ENCODE measurements around the gene NPBWR2. TPM values are rescaled to one million over a fixed set of nuclear protein-coding genes. Genes with fewer than 3 reads are reported as not detected.

NPBWR2 gene
- total RNA-seq, 4 donors from 2014 or later: not detected

- Histone ChIP-seq H3K9me3 (no peaks in the 10 kb centered on the region), H3K36me3 (peaks cover 0 to 49% (median 0%) of the 10 kb centered on the region in 3 donors), H3K27ac (no peak overlapping the region), H3K27me3 (no peaks in the 10 kb centered on the region), H3K4me3 (no peak overlapping the region), H3K4me1 (peaks cover 0 to 27% (median 11%) of the 10 kb centered on the region in 4 donors)
- TF ChIP-seq EP300 (IDR thresholded peaks at IDR 0.05): no peak
- TF ChIP-seq CTCF (IDR thresholded peaks at IDR 0.05): no peak
- no peak for TF ChIP-seq POLR2A (IDR thresholded peaks at IDR 0.05)
- no peak for DNase-seq (ENCODE audit: low spot score in 2 of 2)
- 89 to 91% methylated on average over 11 to 12 of the region's 12 CpGs for WGBS, 2 donors
These were observed 31.8 kb downstream of the NPBWR2 start for GRCh38 chr20:64075556-64075955.

- WGBS, 2 donors: 82 to 87% methylated on average over 3 to 8 of the region's 8 CpGs
- no peak overlapping the region for H3K27ac ChIP-seq
- H3K4me3 ChIP-seq: no peak overlapping the region
- DNase-seq (ENCODE audit: low spot score in 2 of 2): no peak
- no peaks in the 10 kb centered on the region for H3K27me3 ChIP-seq
- TF ChIP-seq POLR2A (IDR thresholded peaks at IDR 0.05): no peak
- H3K36me3 ChIP-seq: peaks cover 0 to 55% (median 0%) of the 10 kb centered on the region in 3 donors
- H3K4me1 ChIP-seq: peaks cover 0 to 21% (median 11%) of the 10 kb centered on the region in 4 donors
- H3K9me3 ChIP-seq: no peaks in the 10 kb centered on the region
These were observed 32.4 kb downstream of the NPBWR2 start for GRCh38 chr20:64074963-64075362.

- Histone ChIP-seq H3K27ac (no peak overlapping the region), H3K4me1 (peaks cover 0 to 18% (median 10%) of the 10 kb centered on the region in 4 donors), H3K4me3 (no peak overlapping the region), H3K9me3 (no peaks in the 10 kb centered on the region), H3K27me3 (no peaks in the 10 kb centered on the region), H3K36me3 (peaks cover 0 to 61% (median 0%) of the 10 kb centered on the region in 3 donors)
- DNase-seq (ENCODE audit: low spot score in 2 of 2): no peak
- TF ChIP-seq POLR2A (IDR thresholded peaks at IDR 0.05): no peak
- no peak for TF ChIP-seq CTCF (IDR thresholded peaks at IDR 0.05)
- TF ChIP-seq EP300 (IDR thresholded peaks at IDR 0.05): no peak
- 86 to 89% methylated on average over 24 to 28 of the region's 28 CpGs for WGBS, 2 donors
These were observed 33.1 kb downstream of the NPBWR2 start for GRCh38 chr20:64074184-64074789.

- TF ChIP-seq POLR2A (IDR thresholded peaks at IDR 0.05): no peak
- no peak for TF ChIP-seq CTCF (IDR thresholded peaks at IDR 0.05)
- TF ChIP-seq EP300 (IDR thresholded peaks at IDR 0.05): no peak
- Histone ChIP-seq H3K9me3 (no peaks in the 10 kb centered on the region), H3K27ac (no peak overlapping the region), H3K4me3 (no peak overlapping the region), H3K36me3 (peaks cover 0 to 67% (median 0%) of the 10 kb centered on the region in 3 donors), H3K27me3 (no peaks in the 10 kb centered on the region), H3K4me1 (peaks cover 0 to 11% (median 3%) of the 10 kb centered on the region in 4 donors)
- no peak for DNase-seq (ENCODE audit: low spot score in 2 of 2)
- WGBS, 2 donors: 89 to 90% methylated on average over 29 to 31 of the region's 37 CpGs
These were observed 33.7 kb downstream of the NPBWR2 start for GRCh38 chr20:64073476-64074183.

- Histone ChIP-seq H3K36me3 (peaks cover 0 to 75% (median 0%) of the 10 kb centered on the region in 3 donors), H3K4me3 (no peak overlapping the region), H3K27me3 (no peaks in the 10 kb centered on the region), H3K4me1 (peaks cover 0 to 3% (median 0%) of the 10 kb centered on the region in 4 donors), H3K27ac (no peak overlapping the region), H3K9me3 (no peaks in the 10 kb centered on the region)
- DNase-seq (ENCODE audit: low spot score in 2 of 2): no peak
- TF ChIP-seq POLR2A (IDR thresholded peaks at IDR 0.05) (no peak), EP300 (IDR thresholded peaks at IDR 0.05) (no peak), CTCF (IDR thresholded peaks at IDR 0.05) (no peak)
- WGBS, 2 donors: 69 to 74% methylated on average over 10 of the region's 14 CpGs
These were observed 34.8 kb downstream of the NPBWR2 start for GRCh38 chr20:64072498-64073063.
